Measurements from ENCODE around the gene ANKRD39. TPM values are rescaled to one million over a fixed set of nuclear protein-coding genes. Genes with fewer than 3 reads are reported as not detected.

Gene ANKRD39
- total and polyA plus RNA-seq, 9 of the 15 experiments (the other 6 are each of a cell fraction or from before 2014, with no cell fraction given) = 8.2 to 33.1 (median 23.8) TPM

GRCh38 chr2:96893289-96894150 lies 35.7 kb upstream of the ANKRD39 start (continued):
- TF ChIP-seq POLR2AphosphoS5 (IDR thresholded peaks at IDR 0.05; ENCODE audit: control insufficient read depth, insufficient read depth, low read depth, low read length) (no peak), ZNF584 (CRISPR knock-in tag; IDR thresholded peaks at IDR 0.05; ENCODE audit: low read depth) (no peak), ZNF197 (CRISPR knock-in tag; IDR thresholded peaks at IDR 0.05; ENCODE audit: low read depth) (no peak), MEIS2 (IDR thresholded peaks at IDR 0.05; ENCODE audit: partially characterized antibody) (peak; percentile 21), MBD1 (CRISPR knock-in tag; IDR thresholded peaks at IDR 0.05) (no peak), CAMTA2 (CRISPR knock-in tag; conservative IDR thresholded peaks at IDR 0.05) (no peak), ZNF263 (CRISPR knock-in tag; IDR thresholded peaks at IDR 0.05; ENCODE audit: borderline replicate concordance) (peak; percentile 78), CTBP1 (IDR thresholded peaks at IDR 0.05; ENCODE audit: borderline replicate concordance) (peak; percentile 28; the same call in 1 of the 2 replicates), REST (IDR thresholded peaks at IDR 0.05; ENCODE audit: borderline replicate concordance) (no peak), REST (CRISPR knock-in tag; IDR thresholded peaks at IDR 0.05; ENCODE audit: low read depth) (no peak), MAZ (CRISPR knock-in tag; conservative IDR thresholded peaks at IDR 0.05 in 1 of 2, IDR thresholded peaks at IDR 0.05 in 1 of 2) (peak in 1 of 2 experiments; percentile 30; a peak in 1 of 4 replicates), IRF2 (CRISPR knock-in tag; IDR thresholded peaks at IDR 0.05) (0 out of 2 replicates have a peak, but pooled peaks have one; percentile 69), FOXO4 (CRISPR knock-in tag; IDR thresholded peaks at IDR 0.05) (no peak), EWSR1 (IDR thresholded peaks at IDR 0.05; ENCODE audit: borderline replicate concordance, low read depth, partially characterized antibody) (no peak), ILK (tag; IDR thresholded peaks at IDR 0.05; ENCODE audit: borderline replicate concordance, low read depth) (no peak)

Data from K562 (cell line).